Measurements from ENCODE around the gene FUT9.

- TF ChIP-seq ZFX (IDR thresholded peaks at IDR 0.05; ENCODE audit: borderline replicate concordance), result no peak
- TF ChIP-seq, protein P1, sequence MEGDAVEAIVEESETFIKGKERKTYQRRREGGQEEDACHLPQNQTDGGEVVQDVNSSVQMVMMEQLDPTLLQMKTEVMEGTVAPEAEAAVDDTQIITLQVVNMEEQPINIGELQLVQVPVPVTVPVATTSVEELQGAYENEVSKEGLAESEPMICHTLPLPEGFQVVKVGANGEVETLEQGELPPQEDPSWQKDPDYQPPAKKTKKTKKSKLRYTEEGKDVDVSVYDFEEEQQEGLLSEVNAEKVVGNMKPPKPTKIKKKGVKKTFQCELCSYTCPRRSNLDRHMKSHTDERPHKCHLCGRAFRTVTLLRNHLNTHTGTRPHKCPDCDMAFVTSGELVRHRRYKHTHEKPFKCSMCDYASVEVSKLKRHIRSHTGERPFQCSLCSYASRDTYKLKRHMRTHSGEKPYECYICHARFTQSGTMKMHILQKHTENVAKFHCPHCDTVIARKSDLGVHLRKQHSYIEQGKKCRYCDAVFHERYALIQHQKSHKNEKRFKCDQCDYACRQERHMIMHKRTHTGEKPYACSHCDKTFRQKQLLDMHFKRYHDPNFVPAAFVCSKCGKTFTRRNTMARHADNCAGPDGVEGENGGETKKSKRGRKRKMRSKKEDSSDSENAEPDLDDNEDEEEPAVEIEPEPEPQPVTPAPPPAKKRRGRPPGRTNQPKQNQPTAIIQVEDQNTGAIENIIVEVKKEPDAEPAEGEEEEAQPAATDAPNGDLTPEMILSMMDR (IDR thresholded peaks at IDR 0.05), result no peak
Observed at GRCh38 chr6:96236471-96236870, 220.7 kb downstream of the FUT9 start.
